NCI-H226 (cell line): ENCODE measurements around the gene CISH.

Source experiments
- DNase-seq: peaks from one replicate; pipeline ENCODE4 v3.0.0-alpha.2; 2015

The CISH gene

DNA sequence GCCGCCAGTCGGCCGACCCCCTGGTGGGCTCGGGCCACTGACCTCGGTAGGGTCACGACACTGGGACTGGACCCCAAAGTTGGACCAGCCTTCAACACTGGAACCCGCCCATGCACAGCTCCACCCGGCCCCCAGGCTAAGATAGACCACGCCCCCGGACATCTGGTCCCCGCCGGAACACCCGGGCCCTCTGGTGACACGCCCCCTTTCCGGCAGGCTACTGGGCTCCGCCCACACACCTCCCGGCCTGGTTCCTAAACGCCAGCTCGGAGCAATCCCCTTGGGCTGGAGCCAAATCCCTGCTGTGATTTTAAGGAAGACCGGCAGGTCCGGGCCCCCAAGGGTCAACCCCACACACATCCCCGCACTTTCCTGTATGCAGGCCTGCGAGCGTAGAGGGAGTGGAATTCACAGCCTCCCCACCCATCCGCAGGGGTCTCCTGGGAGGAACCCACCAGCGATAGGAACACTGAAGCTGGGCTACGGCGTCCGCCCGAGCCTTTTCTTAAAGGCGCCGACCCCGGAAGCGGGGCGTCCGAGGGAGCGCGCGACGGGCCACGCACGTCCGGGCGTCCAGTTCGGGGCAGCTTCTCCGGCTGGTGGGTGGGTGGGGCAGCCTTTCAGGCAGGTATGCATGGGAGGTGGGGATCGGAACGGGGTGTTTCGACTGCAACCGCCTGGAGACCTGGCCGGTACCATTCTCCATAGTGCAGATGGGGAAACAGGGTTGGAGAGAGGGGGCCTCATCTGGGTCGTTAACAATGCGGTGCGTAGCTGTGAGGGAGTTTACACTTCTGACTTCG lies 42.4 kb downstream of the CISH start, which contains the start of gene HEMK1:
Gene HEMK1 (plus strand): TSS at position 576 of the 803 bp plus-strand sequence. CDS start 1,583 bp downstream, outside the sequence.
- DNase-seq: peak; percentile 69

DNA sequence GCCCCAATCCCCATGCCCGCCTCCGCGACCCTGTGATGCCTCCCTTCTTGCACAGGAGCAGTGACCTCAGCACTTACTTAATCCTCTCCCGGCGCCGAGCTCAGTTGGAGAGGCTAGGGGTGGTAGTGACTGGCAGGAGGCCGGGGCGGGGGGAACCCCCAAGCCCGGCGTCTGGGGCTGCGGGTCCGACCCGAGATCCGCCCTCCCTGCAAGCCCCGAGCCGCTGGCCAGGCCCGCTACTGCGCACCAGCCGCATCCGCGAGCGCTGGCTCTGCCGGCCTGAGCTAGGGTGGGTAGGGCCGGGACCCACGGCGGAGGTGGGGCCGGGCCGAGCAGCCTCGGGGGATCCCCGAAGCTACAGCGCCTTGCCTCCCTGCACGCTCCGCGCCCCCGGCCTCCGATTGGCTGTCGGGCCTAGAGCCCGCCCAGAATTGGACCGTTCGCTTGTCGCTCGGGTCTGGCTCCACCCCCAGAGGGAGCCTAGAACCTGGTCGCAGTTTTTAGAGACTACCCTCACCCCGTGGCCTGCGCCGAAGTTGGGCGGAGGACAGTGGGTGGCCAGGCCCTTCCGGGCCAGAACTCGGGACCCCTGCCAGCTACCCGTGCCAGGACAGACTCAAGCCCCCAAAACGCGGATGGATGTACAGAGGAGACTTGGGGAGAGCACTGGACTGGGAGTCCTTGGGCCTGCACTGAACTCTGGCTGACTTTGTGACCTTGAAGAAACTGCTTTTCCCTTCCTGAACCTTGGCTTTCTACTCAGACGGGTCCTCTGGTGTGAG lies 44.0 kb downstream of the CISH start, which contains the start of gene C3orf18:
Gene C3orf18 (minus strand): TSS at position 362 of the 782 bp plus-strand sequence. CDS start 2,048 bp downstream, outside the sequence.
- DNase-seq: peak; percentile 78

DNA sequence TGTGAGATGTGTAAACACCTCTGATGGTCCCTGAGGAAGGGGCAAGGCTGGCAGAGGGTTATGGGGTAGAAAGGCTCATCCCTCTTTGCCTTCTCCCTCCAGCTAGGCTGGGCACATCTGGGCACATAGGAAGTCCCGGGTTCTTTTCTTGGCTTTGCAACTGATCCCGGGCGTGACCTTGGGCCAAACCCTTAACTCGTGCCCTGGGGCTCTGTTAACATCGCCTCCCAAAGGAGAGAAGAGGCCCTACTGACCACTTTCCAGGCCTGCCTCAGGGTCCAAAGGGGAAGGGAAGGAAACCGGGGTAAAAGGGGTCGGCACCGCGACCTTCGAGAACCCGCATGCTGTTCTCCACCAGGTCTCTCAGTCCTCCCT lies 44.6 kb downstream of the CISH start:
- no peak for DNase-seq

DNA sequence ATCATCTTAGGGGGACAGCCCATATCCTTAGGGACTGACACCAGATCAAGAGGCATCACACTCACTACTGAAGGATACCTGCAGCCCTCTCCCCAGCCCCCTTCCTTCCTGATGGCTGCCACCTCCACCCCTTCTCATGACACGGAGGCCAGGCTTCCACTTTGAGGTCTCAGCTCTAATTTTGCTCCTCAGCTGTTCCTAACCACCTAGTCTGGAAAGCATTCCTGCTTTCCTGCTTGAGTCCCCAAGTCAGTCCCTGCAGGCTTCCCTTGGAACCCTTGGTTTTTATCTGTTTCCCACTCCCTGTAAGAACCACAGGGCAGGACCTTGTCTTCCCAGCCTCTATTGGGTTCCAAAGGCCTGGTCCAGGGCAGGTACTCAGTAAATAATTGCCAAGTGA lies 47.3 kb downstream of the CISH start:
- no peak for DNase-seq

DNA sequence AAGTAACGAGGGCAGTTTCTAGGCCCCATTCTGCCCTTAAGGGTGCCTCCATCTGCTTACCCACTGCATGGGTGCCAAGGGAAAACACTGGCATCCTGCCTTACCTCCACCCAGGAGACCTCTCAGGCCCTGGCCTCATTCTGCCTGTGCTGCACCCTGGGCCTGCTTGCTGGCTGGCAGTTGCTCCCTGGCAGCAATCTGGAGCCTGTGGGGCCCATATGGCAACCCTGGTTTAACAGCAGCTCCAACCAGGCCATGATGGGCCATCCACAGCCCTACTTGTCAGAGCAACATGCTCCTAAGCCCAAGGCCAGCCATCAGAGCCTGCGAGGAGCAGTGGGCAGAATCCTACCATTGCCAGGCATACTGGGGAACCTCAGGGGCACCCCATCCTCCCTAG lies 47.7 kb downstream of the CISH start:
- DNase-seq: no peak

DNA sequence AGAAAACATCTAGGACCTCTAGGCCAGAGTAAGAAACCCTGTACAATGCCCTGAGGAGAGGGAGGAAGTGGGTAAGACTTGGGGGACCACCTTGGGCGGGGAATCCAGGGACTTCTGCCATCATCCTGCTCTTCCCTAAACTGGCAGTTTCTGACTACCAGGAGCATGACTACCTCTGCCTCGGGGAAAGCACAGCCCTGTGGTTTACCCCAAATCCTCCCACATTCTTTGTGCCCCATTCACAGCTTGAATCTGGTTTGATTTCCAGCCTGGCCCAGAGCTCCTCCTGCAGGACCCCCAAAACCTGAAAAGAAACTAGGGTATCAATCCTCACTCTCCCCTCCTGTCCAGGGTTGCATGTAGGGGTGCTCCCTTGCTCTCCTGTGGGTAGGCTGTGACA lies 48.7 kb downstream of the CISH start:
- peak; percentile 63 for DNase-seq

DNA sequence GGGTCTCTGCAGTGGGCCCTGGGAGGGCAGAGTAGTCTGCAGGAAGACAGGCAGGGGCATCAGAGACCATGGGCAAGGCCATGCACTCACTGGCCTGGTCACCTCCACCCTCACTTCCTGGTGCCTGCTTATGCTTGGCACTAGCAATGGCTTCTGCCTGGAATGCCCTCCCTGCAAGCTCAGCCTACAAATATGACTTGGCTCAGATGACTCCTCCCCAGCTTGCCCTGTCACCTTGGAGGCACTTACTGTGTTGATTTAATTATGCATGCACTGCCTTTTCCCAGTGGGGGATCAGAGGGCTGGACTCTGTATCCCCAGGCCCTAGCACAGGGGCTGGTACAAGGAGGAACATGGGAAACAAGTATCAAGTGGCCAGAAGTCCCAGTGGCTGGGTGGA lies 51.9 kb downstream of the CISH start:
- DNase-seq: no peak

DNA sequence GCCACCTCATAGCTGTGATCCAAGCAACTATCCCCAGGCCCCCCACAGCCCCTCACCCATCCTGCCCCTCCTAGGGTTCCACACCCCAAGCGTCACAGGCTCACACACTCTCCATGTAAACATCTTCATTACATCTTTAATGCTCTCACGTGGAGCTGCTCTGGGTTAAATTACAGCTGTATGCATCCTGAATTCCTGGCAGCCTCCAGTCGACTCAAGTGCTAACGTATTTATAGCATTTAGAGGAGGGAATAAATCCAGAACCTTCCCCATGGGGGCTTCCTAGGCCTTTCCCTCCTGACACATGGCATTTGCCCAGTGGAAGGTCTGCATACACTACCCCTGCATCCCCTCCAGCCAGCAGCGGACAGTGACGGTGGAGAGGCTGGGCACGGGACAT lies 53.7 kb downstream of the CISH start:
- no peak for DNase-seq

DNA sequence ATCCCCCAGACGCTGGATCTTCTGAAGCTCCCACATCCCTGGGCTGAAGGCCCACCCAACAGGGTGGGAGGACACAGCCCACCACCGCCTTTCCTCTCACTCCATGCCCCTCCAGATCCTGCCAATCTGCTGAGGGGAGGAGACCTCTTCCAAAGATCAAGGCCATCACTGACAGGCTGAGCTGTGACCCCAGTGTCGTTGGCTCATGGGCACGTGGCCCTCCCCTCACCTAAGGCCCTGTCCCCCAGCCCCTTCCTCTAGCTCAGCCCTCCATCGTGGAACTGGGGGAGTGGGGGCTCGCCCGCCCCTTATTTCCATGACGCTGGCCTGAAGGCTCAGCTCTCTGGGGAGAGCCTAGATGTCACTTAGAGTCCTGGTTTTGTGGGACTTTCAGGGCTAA lies 54.5 kb downstream of the CISH start:
- no peak for DNase-seq
